ENCODE measurements around the gene ASAP2. TPM values are rescaled to one million over a fixed set of nuclear protein-coding genes. Genes with fewer than 3 reads are reported as not detected.

Gene ASAP2
- total RNA-seq, 1 experiment from 2014 or later, result 14.3 TPM

DNA sequence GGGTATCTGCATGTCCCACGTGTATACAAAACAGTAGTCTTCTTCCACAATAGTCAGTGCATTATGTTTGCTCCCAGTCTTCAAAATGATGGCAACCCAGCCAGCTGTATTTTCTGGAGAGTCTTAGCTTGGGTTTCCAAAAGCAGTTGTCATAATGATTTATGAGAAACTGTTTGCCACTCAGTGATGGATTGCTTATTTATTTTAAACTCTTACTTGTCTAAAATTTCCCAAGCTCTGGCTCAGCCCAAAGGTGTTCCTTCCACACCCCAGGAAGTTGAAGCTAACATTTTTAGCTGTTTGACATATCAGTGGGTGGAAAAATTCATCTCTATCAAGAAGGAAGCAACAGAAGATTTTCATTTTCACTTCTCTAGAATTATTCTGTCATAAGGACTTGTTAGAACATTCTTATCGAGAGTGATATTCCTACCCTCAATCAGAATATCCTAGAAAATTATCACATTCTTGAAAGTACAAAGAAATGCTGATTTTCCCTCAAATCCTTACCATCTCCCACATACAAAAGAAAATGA lies 78.8 kb downstream of the ASAP2 start:
- no peaks in the 10 kb centered on the region; the same call in 1 of the 2 replicates for H3K27me3 Mint-ChIP-seq (ENCODE audit: low read depth)
- H3K4me1 Mint-ChIP-seq, result peaks cover 42% of the 10 kb centered on the region
- no peak overlapping the region for H3K4me3 Mint-ChIP-seq
- CTCF ChIA-PET, result no interaction called here
- TF ChIP-seq, protein P1, sequence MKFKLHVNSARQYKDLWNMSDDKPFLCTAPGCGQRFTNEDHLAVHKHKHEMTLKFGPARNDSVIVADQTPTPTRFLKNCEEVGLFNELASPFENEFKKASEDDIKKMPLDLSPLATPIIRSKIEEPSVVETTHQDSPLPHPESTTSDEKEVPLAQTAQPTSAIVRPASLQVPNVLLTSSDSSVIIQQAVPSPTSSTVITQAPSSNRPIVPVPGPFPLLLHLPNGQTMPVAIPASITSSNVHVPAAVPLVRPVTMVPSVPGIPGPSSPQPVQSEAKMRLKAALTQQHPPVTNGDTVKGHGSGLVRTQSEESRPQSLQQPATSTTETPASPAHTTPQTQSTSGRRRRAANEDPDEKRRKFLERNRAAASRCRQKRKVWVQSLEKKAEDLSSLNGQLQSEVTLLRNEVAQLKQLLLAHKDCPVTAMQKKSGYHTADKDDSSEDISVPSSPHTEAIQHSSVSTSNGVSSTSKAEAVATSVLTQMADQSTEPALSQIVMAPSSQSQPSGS (CRISPR knock-in tag; IDR thresholded peaks at IDR 0.05; ENCODE audit: borderline replicate concordance, low read depth), result no peak
- no peak for TF ChIP-seq TEAD1 (CRISPR knock-in tag; IDR thresholded peaks at IDR 0.05)
- no peak for TF ChIP-seq MYBL2 (CRISPR knock-in tag; IDR thresholded peaks at IDR 0.05)
- TF ChIP-seq, protein P2, sequence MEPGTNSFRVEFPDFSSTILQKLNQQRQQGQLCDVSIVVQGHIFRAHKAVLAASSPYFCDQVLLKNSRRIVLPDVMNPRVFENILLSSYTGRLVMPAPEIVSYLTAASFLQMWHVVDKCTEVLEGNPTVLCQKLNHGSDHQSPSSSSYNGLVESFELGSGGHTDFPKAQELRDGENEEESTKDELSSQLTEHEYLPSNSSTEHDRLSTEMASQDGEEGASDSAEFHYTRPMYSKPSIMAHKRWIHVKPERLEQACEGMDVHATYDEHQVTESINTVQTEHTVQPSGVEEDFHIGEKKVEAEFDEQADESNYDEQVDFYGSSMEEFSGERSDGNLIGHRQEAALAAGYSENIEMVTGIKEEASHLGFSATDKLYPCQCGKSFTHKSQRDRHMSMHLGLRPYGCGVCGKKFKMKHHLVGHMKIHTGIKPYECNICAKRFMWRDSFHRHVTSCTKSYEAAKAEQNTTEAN (CRISPR knock-in tag; IDR thresholded peaks at IDR 0.05), result no peak
- TF ChIP-seq CREB1 (CRISPR knock-in tag; IDR thresholded peaks at IDR 0.05), result no peak
- no peak for TF ChIP-seq SP1 (CRISPR knock-in tag; conservative IDR thresholded peaks at IDR 0.05)
- TF ChIP-seq, protein P3, sequence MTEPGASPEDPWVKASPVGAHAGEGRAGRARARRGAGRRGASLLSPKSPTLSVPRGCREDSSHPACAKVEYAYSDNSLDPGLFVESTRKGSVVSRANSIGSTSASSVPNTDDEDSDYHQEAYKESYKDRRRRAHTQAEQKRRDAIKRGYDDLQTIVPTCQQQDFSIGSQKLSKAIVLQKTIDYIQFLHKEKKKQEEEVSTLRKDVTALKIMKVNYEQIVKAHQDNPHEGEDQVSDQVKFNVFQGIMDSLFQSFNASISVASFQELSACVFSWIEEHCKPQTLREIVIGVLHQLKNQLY (CRISPR knock-in tag; IDR thresholded peaks at IDR 0.05), result no peak
- no peak for TF ChIP-seq ZMAT4 (CRISPR knock-in tag; IDR thresholded peaks at IDR 0.05)
- TF ChIP-seq, protein P4, sequence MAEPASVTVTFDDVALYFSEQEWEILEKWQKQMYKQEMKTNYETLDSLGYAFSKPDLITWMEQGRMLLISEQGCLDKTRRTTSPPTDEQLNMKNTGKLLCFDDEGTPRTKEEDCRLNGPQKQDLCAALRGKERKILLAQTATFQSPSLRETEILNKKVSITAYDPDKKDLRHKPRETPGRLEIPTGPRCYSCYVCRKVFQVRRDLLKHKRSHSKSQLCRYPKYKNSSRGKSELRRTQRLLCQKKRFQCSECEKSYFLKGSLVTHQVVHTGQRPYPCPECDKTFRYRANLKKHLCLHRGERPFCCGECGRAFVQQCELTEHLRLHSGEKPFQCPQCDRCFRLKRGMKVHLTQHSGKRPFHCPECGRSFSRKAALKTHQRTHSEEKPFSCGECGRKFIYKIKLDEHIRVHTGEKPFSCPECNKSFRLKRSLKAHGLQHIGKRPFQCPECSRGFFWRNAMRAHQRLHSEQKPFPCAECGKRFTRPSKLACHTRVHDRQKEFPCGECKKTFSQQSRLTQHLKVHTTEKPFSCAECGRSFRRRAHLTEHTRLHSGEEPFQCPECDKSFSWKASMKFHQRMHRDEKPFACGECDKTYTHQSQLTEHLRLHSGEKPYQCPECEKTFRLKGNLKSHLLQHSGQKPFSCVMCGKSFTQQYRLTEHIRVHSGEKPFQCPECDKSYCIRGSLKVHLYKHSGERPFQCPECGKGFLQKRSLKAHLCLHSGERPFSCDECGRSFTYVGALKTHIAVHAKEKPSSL (CRISPR knock-in tag; conservative IDR thresholded peaks at IDR 0.05), result no peak
- TF ChIP-seq ERG (CRISPR knock-in tag; IDR thresholded peaks at IDR 0.05), result no peak
- TF ChIP-seq, protein P5, sequence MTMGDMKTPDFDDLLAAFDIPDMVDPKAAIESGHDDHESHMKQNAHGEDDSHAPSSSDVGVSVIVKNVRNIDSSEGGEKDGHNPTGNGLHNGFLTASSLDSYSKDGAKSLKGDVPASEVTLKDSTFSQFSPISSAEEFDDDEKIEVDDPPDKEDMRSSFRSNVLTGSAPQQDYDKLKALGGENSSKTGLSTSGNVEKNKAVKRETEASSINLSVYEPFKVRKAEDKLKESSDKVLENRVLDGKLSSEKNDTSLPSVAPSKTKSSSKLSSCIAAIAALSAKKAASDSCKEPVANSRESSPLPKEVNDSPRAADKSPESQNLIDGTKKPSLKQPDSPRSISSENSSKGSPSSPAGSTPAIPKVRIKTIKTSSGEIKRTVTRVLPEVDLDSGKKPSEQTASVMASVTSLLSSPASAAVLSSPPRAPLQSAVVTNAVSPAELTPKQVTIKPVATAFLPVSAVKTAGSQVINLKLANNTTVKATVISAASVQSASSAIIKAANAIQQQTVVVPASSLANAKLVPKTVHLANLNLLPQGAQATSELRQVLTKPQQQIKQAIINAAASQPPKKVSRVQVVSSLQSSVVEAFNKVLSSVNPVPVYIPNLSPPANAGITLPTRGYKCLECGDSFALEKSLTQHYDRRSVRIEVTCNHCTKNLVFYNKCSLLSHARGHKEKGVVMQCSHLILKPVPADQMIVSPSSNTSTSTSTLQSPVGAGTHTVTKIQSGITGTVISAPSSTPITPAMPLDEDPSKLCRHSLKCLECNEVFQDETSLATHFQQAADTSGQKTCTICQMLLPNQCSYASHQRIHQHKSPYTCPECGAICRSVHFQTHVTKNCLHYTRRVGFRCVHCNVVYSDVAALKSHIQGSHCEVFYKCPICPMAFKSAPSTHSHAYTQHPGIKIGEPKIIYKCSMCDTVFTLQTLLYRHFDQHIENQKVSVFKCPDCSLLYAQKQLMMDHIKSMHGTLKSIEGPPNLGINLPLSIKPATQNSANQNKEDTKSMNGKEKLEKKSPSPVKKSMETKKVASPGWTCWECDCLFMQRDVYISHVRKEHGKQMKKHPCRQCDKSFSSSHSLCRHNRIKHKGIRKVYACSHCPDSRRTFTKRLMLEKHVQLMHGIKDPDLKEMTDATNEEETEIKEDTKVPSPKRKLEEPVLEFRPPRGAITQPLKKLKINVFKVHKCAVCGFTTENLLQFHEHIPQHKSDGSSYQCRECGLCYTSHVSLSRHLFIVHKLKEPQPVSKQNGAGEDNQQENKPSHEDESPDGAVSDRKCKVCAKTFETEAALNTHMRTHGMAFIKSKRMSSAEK (CRISPR knock-in tag; IDR thresholded peaks at IDR 0.05; ENCODE audit: borderline replicate concordance), result no peak
- no peak for TF ChIP-seq CREM (CRISPR knock-in tag; IDR thresholded peaks at IDR 0.05)
- TF ChIP-seq, protein P6, sequence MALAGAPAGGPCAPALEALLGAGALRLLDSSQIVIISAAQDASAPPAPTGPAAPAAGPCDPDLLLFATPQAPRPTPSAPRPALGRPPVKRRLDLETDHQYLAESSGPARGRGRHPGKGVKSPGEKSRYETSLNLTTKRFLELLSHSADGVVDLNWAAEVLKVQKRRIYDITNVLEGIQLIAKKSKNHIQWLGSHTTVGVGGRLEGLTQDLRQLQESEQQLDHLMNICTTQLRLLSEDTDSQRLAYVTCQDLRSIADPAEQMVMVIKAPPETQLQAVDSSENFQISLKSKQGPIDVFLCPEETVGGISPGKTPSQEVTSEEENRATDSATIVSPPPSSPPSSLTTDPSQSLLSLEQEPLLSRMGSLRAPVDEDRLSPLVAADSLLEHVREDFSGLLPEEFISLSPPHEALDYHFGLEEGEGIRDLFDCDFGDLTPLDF (CRISPR knock-in tag; IDR thresholded peaks at IDR 0.05), result no peak
- TF ChIP-seq, protein P7, sequence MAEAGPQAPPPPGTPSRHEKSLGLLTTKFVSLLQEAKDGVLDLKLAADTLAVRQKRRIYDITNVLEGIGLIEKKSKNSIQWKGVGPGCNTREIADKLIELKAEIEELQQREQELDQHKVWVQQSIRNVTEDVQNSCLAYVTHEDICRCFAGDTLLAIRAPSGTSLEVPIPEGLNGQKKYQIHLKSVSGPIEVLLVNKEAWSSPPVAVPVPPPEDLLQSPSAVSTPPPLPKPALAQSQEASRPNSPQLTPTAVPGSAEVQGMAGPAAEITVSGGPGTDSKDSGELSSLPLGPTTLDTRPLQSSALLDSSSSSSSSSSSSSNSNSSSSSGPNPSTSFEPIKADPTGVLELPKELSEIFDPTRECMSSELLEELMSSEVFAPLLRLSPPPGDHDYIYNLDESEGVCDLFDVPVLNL (CRISPR knock-in tag; IDR thresholded peaks at IDR 0.05; ENCODE audit: borderline replicate concordance, low read depth), result no peak
- no peak for TF ChIP-seq AFF4 (CRISPR knock-in tag; IDR thresholded peaks at IDR 0.05; ENCODE audit: borderline replicate concordance)
- ATAC-seq (no peak), DNase-seq (ENCODE audit: low spot score) (no peak)
- no peaks in the 10 kb centered on the region for H3K9me3 Mint-ChIP-seq
- no peaks in the 10 kb centered on the region for H3K36me3 Mint-ChIP-seq
- H3K27ac Mint-ChIP-seq, result no peak overlapping the region
- POLR2A ChIA-PET, result no interaction called here

Data from WTC11 (cell line).